ENCODE measurements around the gene TSC1. TPM values are rescaled to one million over a fixed set of nuclear protein-coding genes. Genes with fewer than 3 reads are reported as not detected.

Gene TSC1
- total and polyA plus RNA-seq, 2 experiments from 2014 or later: 21.1 to 52.3 TPM

GRCh38 chr9:132931178-132931735 lies 13.2 kb downstream of the TSC1 start:
- no peak for TF ChIP-seq CTCF (IDR thresholded peaks at IDR 0.05; ENCODE audit: low read depth, low read length)
- Histone ChIP-seq H3K9me3 (ENCODE audit: low read depth) (no peaks in the 10 kb centered on the region), H3K4me3 (no peak overlapping the region), H3K27me3 (no peaks in the 10 kb centered on the region), H3K27ac (no peak overlapping the region), H3K4me1 (ENCODE audit: low read depth) (no peaks in the 10 kb centered on the region), H3K36me3 (peaks cover 8% of the 10 kb centered on the region)
- no peak for DNase-seq (ENCODE audit: low read depth in 1 of 2, low spot score in 1 of 2)

- no peaks in the 10 kb centered on the region for H3K4me1 ChIP-seq (ENCODE audit: low read depth)
- H3K9me3 ChIP-seq (ENCODE audit: low read depth): no peaks in the 10 kb centered on the region
- H3K27me3 ChIP-seq: no peaks in the 10 kb centered on the region
- H3K4me3 ChIP-seq: no peak overlapping the region
- no peak for DNase-seq (ENCODE audit: low read depth in 1 of 2, low spot score in 1 of 2)
- TF ChIP-seq CTCF (IDR thresholded peaks at IDR 0.05; ENCODE audit: low read depth, low read length): no peak
- peaks cover 24% of the 10 kb centered on the region for H3K36me3 ChIP-seq
- H3K27ac ChIP-seq: no peak overlapping the region
Measured at GRCh38 chr9:132927704-132928103, 16.7 kb downstream of the TSC1 start.

- Histone ChIP-seq H3K9me3 (ENCODE audit: low read depth) (no peaks in the 10 kb centered on the region), H3K4me1 (ENCODE audit: low read depth) (no peaks in the 10 kb centered on the region), H3K36me3 (peaks cover 46% of the 10 kb centered on the region), H3K4me3 (no peak overlapping the region), H3K27me3 (no peaks in the 10 kb centered on the region), H3K27ac (no peak overlapping the region)
- TF ChIP-seq CTCF (IDR thresholded peaks at IDR 0.05; ENCODE audit: low read depth, low read length): no peak
- no peak for DNase-seq (ENCODE audit: low read depth in 1 of 2, low spot score in 1 of 2)
Measured at GRCh38 chr9:132923346-132923902, 21.0 kb downstream of the TSC1 start.

- no peaks in the 10 kb centered on the region for H3K4me1 ChIP-seq (ENCODE audit: low read depth)
- H3K4me3 ChIP-seq: no peak overlapping the region
- DNase-seq (ENCODE audit: low read depth in 1 of 2, low spot score in 1 of 2): no peak
- peaks cover 42% of the 10 kb centered on the region for H3K36me3 ChIP-seq
- H3K27ac ChIP-seq: no peak overlapping the region
- TF ChIP-seq CTCF (IDR thresholded peaks at IDR 0.05; ENCODE audit: low read depth, low read length): no peak
- no peaks in the 10 kb centered on the region for H3K9me3 ChIP-seq (ENCODE audit: low read depth)
- no peaks in the 10 kb centered on the region for H3K27me3 ChIP-seq
Measured at GRCh38 chr9:132919614-132920268, 24.7 kb downstream of the TSC1 start.

GRCh38 chr9:132914924-132915323 lies 29.5 kb downstream of the TSC1 start:
- no peaks in the 10 kb centered on the region for H3K9me3 ChIP-seq (ENCODE audit: low read depth)
- no peak for DNase-seq (ENCODE audit: low read depth in 1 of 2, low spot score in 1 of 2)
- H3K27ac ChIP-seq: no peak overlapping the region
- TF ChIP-seq CTCF (IDR thresholded peaks at IDR 0.05; ENCODE audit: low read depth, low read length): no peak
- no peaks in the 10 kb centered on the region for H3K4me1 ChIP-seq (ENCODE audit: low read depth)
- no peak overlapping the region for H3K4me3 ChIP-seq
- no peaks in the 10 kb centered on the region for H3K27me3 ChIP-seq
- peaks cover 31% of the 10 kb centered on the region for H3K36me3 ChIP-seq

Data from cardiac muscle cell (in vitro differentiated cells and primary cell).